GM18868 (cell line): Measurements from ENCODE around the gene SSBP4.
A peak's percentile ranks its signal among the peaks of the same experiment; 100 is the strongest.
"Not testable (repeated sequence)": the region's sequence is repeated elsewhere in the genome, so short reads cannot be mapped to it uniquely, and the experiment has no call there.

ENCODE experiments used
- ATAC-seq: cut with Tn5 transposase; IDR thresholded peaks from one replicate; pipeline ENCODE4 v1.9.1; 2021; ENCODE audit warnings: mild to moderate bottlenecking, moderate library complexity; ENCODE audit not compliant: unreplicated experiment

SSBP4 gene

GRCh38 chr19:18392926-18393325, 26.3 kb upstream of the SSBP4 start:
- no peak for ATAC-seq

- ATAC-seq = no peak
These were observed 25.4 kb upstream of the SSBP4 start for GRCh38 chr19:18393836-18394235.

GRCh38 chr19:18396471-18397241, 22.5 kb upstream of the SSBP4 start:
- no peak for ATAC-seq

- no peak for ATAC-seq
These were observed 21.7 kb upstream of the SSBP4 start, which contains the start of gene LRRC25 for GRCh38 chr19:18397242-18398202. LRRC25 (minus strand) TSS chr19:18397622; CDS start chr19:18396963, 659 bp downstream.

- no peak for ATAC-seq
These were observed 20.2 kb upstream of the SSBP4 start for GRCh38 chr19:18399008-18399407.

GRCh38 chr19:18401580-18402112, 17.6 kb upstream of the SSBP4 start:
- ATAC-seq = no peak

- not testable (repeated sequence) for ATAC-seq
These were observed 16.5 kb upstream of the SSBP4 start for GRCh38 chr19:18402455-18403248.

GRCh38 chr19:18405754-18406153, 13.4 kb upstream of the SSBP4 start:
- ATAC-seq = not testable (repeated sequence)

- ATAC-seq = no peak
These were observed 12.4 kb upstream of the SSBP4 start for GRCh38 chr19:18406749-18407148.

GRCh38 chr19:18408053-18408476, 11.1 kb upstream of the SSBP4 start:
- peak; percentile 52 for ATAC-seq

- no peak for ATAC-seq
These were observed 6.5 kb upstream of the SSBP4 start for GRCh38 chr19:18412610-18413239.

GRCh38 chr19:18414504-18415177, 4.6 kb upstream of the SSBP4 start:
- ATAC-seq = no peak

- no peak for ATAC-seq
These were observed 3.9 kb upstream of the SSBP4 start for GRCh38 chr19:18415178-18415867.

- ATAC-seq = no peak
These were observed 2.4 kb upstream of the SSBP4 start for GRCh38 chr19:18416778-18417249.

- ATAC-seq = no peak
These were observed 1.8 kb upstream of the SSBP4 start for GRCh38 chr19:18417250-18418028.

GRCh38 chr19:18418029-18418482, 1.1 kb upstream of the SSBP4 start:
- no peak for ATAC-seq

GRCh38 chr19:18418483-18419194, 559 bp upstream of the SSBP4 start:
- ATAC-seq = peak; percentile 2
